ENCODE results near the gene TUBA4A. TPM values are rescaled to one million over a fixed set of nuclear protein-coding genes. Genes with fewer than 3 reads are reported as not detected.
"Not testable (repeated sequence)": the region's sequence is repeated elsewhere in the genome, so short reads cannot be mapped to it uniquely, and the experiment has no call there.

Gene TUBA4A
- total RNA-seq, 4 donors from 2014 or later, result 49.5 to 137 (median 129) TPM

DNA sequence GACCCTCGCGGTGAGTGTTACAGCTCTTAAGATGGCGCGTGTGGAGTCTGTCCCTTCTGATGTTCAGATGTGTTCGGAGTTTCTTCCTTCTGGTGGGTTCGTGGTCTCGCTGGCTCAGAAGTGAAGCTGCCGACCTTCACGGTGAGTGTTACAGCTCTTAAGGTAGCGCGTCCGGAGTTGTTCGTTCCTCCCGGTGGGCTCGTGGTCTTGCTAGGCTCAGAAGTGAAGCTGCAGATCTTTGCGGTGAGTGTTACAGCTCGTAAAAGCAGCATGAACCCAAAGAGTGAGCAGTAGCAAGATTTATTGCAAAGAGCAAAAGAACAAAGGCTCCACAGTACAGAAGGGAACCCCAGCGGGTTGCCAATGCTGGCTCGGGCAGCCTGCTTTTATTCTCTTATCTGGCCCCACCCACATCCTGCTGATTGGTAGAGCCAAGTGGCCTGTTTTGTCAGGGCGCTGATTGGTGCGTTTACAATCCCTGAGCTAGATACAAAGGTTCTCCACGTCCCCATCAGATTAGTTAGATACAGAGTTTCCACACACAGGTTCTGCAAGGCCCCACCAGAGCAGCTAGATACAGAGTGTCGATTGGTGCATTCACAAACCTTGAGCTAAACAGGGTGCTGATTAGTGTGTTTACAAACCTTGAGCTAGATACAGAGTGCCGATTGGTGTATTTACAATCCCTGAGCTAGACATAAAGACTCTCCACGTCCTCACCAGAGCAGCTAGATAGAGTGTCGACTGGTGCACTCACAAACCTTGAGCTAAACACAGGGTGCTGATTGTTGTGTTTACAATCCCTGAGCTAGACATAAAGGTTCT, 53.0 kb downstream of the TUBA4A start:
- not testable (repeated sequence) for H3K4me3 ChIP-seq, H3K36me3 ChIP-seq, H3K27me3 ChIP-seq, H3K4me1 ChIP-seq, H3K27ac ChIP-seq, H3K9me3 ChIP-seq
- peak in 1 of 3 donors; percentile 46 for DNase-seq
- peak in 1 of 2 donors; percentile 42 for TF ChIP-seq POLR2A (IDR thresholded peaks at IDR 0.05)

Small RNAs within 50 kb of the gene (small RNA-seq; reads per million reads assigned to genes)
- 0 reads per million in 2 donors for gene MIR153-1

Other genes with a start within 250 kb of the TUBA4A start
- gene CFAP65, start 212.4 kb downstream of the TUBA4A start, total RNA-seq, result 1 to 10 TPM in 2 of 4 donors, not detected in 2; 1.5 to 3.6 TPM
- 100 to 1,000 TPM in 1 of 4 donors, 10 to 100 TPM in 3; 14.0 to 124 (median 71.1) TPM for gene IHH, start 193.0 kb downstream of the TUBA4A start, total RNA-seq
- 10 to 100 TPM; 28.1 to 91.6 (median 67.2) TPM for gene NHEJ1, start 93.1 kb downstream of the TUBA4A start, total RNA-seq
- gene SLC23A3, start 83.9 kb downstream of the TUBA4A start, total RNA-seq, result 100 to 1,000 TPM in 1 of 4 donors, 10 to 100 TPM in 2, 1 to 10 TPM in 1; 5.0 to 111 (median 62.8) TPM
- 10 to 100 TPM; 14.0 to 94.0 (median 77.4) TPM for gene CNPPD1, start 77.0 kb downstream of the TUBA4A start, total RNA-seq
- gene RETREG2, start 75.6 kb downstream of the TUBA4A start, total RNA-seq, result 10 to 100 TPM; 44.6 to 80.3 (median 76.2) TPM
- 100 to 1,000 TPM in 3 of 4 donors, 10 to 100 TPM in 1; 43.7 to 129 (median 112) TPM for gene ZFAND2B, start 47.1 kb downstream of the TUBA4A start, total RNA-seq
- gene ABCB6, start 35.0 kb downstream of the TUBA4A start, total RNA-seq, result 10 to 100 TPM; 18.0 to 42.1 (median 33.3) TPM
- 100 to 1,000 TPM in 1 of 4 donors, 10 to 100 TPM in 3; 23.1 to 107 (median 96.0) TPM for gene ATG9A, start 24.3 kb downstream of the TUBA4A start, total RNA-seq
- 100 to 1,000 TPM in 3 of 4 donors, 10 to 100 TPM in 1; 79.9 to 338 (median 164) TPM for gene ANKZF1, start 24.1 kb downstream of the TUBA4A start, total RNA-seq
- gene GLB1L, start 8.5 kb downstream of the TUBA4A start, total RNA-seq, result 1 to 10 TPM in 3 of 4 donors, not detected in 1; 2.7 to 9.5 (median 7.0) TPM
- 10 to 100 TPM; 19.4 to 27.1 (median 24.3) TPM for gene STK16, start 8.4 kb downstream of the TUBA4A start, total RNA-seq
- gene TUBA4B, start 675 bp downstream of the TUBA4A start, total RNA-seq, result not detected
- gene DNAJB2, start 25.4 kb upstream of the TUBA4A start, total RNA-seq, result 10 to 100 TPM; 34.7 to 69.4 (median 58.3) TPM
- gene PTPRN, start 55.5 kb upstream of the TUBA4A start, total RNA-seq, result 1 to 10 TPM in 2 of 4 donors, under 1 TPM in 1, not detected in 1; 0.88 to 4.9 (median 2.3) TPM
- gene RESP18, start 78.8 kb upstream of the TUBA4A start, total RNA-seq, result not detected
- gene DNPEP, start 134.0 kb upstream of the TUBA4A start, total RNA-seq, result 100 to 1,000 TPM in 3 of 4 donors, 10 to 100 TPM in 1; 90.8 to 180 (median 177) TPM
- 100 to 1,000 TPM in 2 of 4 donors, 10 to 100 TPM in 2; 82.0 to 574 (median 112) TPM for gene DES, start 164.5 kb upstream of the TUBA4A start, total RNA-seq
- 10 to 100 TPM in 2 of 4 donors, 1 to 10 TPM in 2; 3.2 to 49.5 (median 10.2) TPM for gene SPEG, start 180.9 kb upstream of the TUBA4A start, total RNA-seq
- 10 to 100 TPM; 35.0 to 69.6 (median 38.9) TPM for gene GMPPA, start 245.0 kb upstream of the TUBA4A start, total RNA-seq